ENCODE results near the gene VRK1.
"Not testable (repeated sequence)": the region's sequence is repeated elsewhere in the genome, so short reads cannot be mapped to it uniquely, and the experiment has no call there.

The VRK1 gene

GRCh38 chr14:96829791-96830190 lies 32.6 kb downstream of the VRK1 start:
- DNase-seq = no peak

- DNase-seq = no peak
Observed at GRCh38 chr14:96830946-96831345, 33.8 kb downstream of the VRK1 start.

- DNase-seq = no peak
Observed at GRCh38 chr14:96832351-96832750, 35.2 kb downstream of the VRK1 start.

GRCh38 chr14:96838449-96838848 lies 41.3 kb downstream of the VRK1 start:
- no peak for DNase-seq

GRCh38 chr14:96839251-96839650 lies 42.1 kb downstream of the VRK1 start:
- no peak for DNase-seq

GRCh38 chr14:96843137-96843536 lies 46.0 kb downstream of the VRK1 start:
- no peak for DNase-seq

GRCh38 chr14:96844857-96845570 lies 47.8 kb downstream of the VRK1 start:
- no peak for DNase-seq

- no peak for DNase-seq
Observed at GRCh38 chr14:96847451-96847850, 50.3 kb downstream of the VRK1 start.

GRCh38 chr14:96848011-96848410 lies 50.8 kb downstream of the VRK1 start:
- no peak for DNase-seq

GRCh38 chr14:96849733-96850132 lies 52.6 kb downstream of the VRK1 start:
- no peak for DNase-seq

GRCh38 chr14:96851694-96852381 lies 54.7 kb downstream of the VRK1 start:
- DNase-seq = no peak

GRCh38 chr14:96852823-96853422 lies 55.7 kb downstream of the VRK1 start:
- peak; percentile 25 to 39 for DNase-seq

- DNase-seq = no peak
Observed at GRCh38 chr14:96858643-96859042, 61.5 kb downstream of the VRK1 start.

- DNase-seq = no peak
Observed at GRCh38 chr14:96861568-96862310, 64.6 kb downstream of the VRK1 start.

GRCh38 chr14:96863327-96863985 lies 66.3 kb downstream of the VRK1 start:
- DNase-seq = no peak

GRCh38 chr14:96863986-96864330 lies 66.8 kb downstream of the VRK1 start:
- peak; percentile 17 to 44 for DNase-seq

GRCh38 chr14:96867634-96868033 lies 70.5 kb downstream of the VRK1 start:
- DNase-seq = no peak

GRCh38 chr14:96874127-96874526 lies 76.9 kb downstream of the VRK1 start:
- no peak for DNase-seq

- no peak for DNase-seq
Observed at GRCh38 chr14:96876747-96877146, 79.6 kb downstream of the VRK1 start.

GRCh38 chr14:96881713-96882112 lies 84.5 kb downstream of the VRK1 start:
- peak in 1 of 2 donors; percentile 49 for DNase-seq

GRCh38 chr14:96883974-96884373 lies 86.8 kb downstream of the VRK1 start:
- DNase-seq = not testable (repeated sequence)

- no peak for DNase-seq
Observed at GRCh38 chr14:96888158-96888557, 91.0 kb downstream of the VRK1 start.

GRCh38 chr14:96888593-96888992 lies 91.4 kb downstream of the VRK1 start:
- no peak for DNase-seq
